Measurements from ENCODE around the gene PSPN. TPM values are rescaled to one million over a fixed set of nuclear protein-coding genes. Genes with fewer than 3 reads are reported as not detected.

PSPN gene
- total and polyA plus RNA-seq, 2 of the 13 experiments (the other 11 are each of a cell fraction or from before 2014, with no cell fraction given): 0.69 to 1.1 TPM

DNA sequence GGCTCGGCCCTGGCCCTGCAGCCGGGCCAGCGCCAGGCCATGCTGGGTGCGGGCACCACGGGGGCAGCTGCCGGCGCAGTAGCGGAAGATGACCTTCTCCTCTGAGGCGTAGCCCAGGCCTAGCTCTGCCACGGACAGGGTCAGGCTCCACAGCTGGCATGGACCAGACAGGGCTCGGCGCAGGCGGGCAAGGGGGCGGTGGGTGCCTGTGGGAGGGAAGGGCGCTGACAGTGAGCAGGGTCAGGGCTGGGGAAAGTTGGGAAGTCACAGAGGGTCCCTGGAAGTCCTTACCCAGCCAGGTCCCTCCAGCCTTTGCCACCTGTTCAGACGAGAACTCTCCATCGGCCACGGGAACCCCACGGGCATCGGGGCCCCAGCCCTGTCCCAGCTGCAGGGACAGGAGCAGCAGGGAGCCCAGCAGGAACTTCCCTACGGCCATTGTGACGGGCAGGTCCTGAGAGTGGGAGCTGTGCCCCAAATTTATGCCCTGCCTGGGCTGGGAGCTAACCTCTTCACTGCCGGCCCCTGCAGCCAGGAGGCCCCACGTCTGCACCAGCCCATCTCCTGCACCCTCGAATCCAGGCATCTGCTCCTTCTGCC, at the start of gene PSPN (continued):
- TF ChIP-seq KAT2B (IDR thresholded peaks at IDR 0.05; ENCODE audit: borderline replicate concordance, low read depth, low read length) (no peak), AGO2 (optimal IDR thresholded peaks at IDR 0.05; ENCODE audit: low read depth, low read length) (peak; percentile 52)

GRCh38 chr19:6424939-6425731, 49.4 kb upstream of the PSPN start:
- intact Hi-C loops (cut with micrococcal nuclease; ENCODE audit: unreplicated experiment): no loop called here
- ATAC-seq (peak; percentile 93), FAIRE-seq (peak; percentile 99), DNase-seq (ENCODE audit: low spot score) (peak; percentile 100)
- H3K27me3 ChIP-seq (ENCODE audit: control insufficient read depth in 1 of 2, insufficient read depth in 2 of 2, low read length in 2 of 2): no peaks in the 10 kb centered on the region; a peak in 1 of 5 replicates
- CTCF ChIA-PET (ENCODE audit: low intra/inter-chr PET ratio, low total read pairs): interaction anchor here (1.3 to 1.4 kb wide), 2 partner anchors 259 to 300 kb away, joined by 3 to 5 read pairs; no protein-coding TSS in a partner anchor
- H3K9me3 ChIP-seq (ENCODE audit: low read length): no peaks in the 10 kb centered on the region
- H3K4me2 ChIP-seq (ENCODE audit: low read depth, low read length): peak overlapping the region; percentile 43
- peak overlapping the region; percentile 30 for H2AFZ ChIP-seq (ENCODE audit: low read length)
- in situ Hi-C loops (cut with HindIII; ENCODE audit: extremely low pct_ligation_motif_present, low pct_unique_long_range_greater_than_20kb): no loop called here
- peaks cover 33% of the 10 kb centered on the region for H3K4me1 ChIP-seq (ENCODE audit: insufficient read depth, low read length)
- BruUV-seq (replicated peaks): no TSS peak
- WGBS (ENCODE audit: low lambda C conversion rate): 31% methylated on average over 35 of the region's 43 CpGs
- H3K4me3 ChIP-seq (replicated peaks in 1 of 3; ENCODE audit: insufficient read depth in 1 of 3, low read depth in 2 of 3, low read length in 3 of 3): peak overlapping the region in 1 of 3 experiments; percentile 18; a peak in 1 of 6 replicates
- POLR2A ChIA-PET: interaction anchor here (0.8 to 3.0 kb wide), 13 partner anchors 10 to 151 kb away, joined by 3 to 29 read pairs (median 5); partner anchors contain the start of genes ALKBH7, CLPP, GTF2F1 and SLC25A23
- peak overlapping the region; percentile 52 for H3K9ac ChIP-seq (ENCODE audit: insufficient read depth, low read depth, low read length)
- peaks cover 15 to 25% of the 10 kb centered on the region in 2 experiments for H3K36me3 ChIP-seq (replicated peaks in 1 of 2; ENCODE audit: control insufficient read depth in 1 of 2, insufficient read depth in 2 of 2, low read length in 2 of 2)
- H3K27ac ChIP-seq (ENCODE audit: extremely low read length, insufficient read depth, low read length): peak overlapping the region; percentile 62
- peaks cover 38% of the 10 kb centered on the region for H4K20me1 ChIP-seq (ENCODE audit: insufficient read depth, low read length)
- H3K79me2 ChIP-seq (ENCODE audit: insufficient read depth, low read length): peaks cover 40% of the 10 kb centered on the region
- no peak for TF ChIP-seq HDAC2 (CRISPR knock-in tag; IDR thresholded peaks at IDR 0.05)
- no peak; the same call in 1 of the 2 replicates for TF ChIP-seq ZNF619 (CRISPR knock-in tag; IDR thresholded peaks at IDR 0.05)
- no peak for TF ChIP-seq REXO4 (CRISPR knock-in tag; IDR thresholded peaks at IDR 0.05; ENCODE audit: borderline replicate concordance)
- TF ChIP-seq THYN1 (CRISPR knock-in tag; IDR thresholded peaks at IDR 0.05; ENCODE audit: borderline replicate concordance, low read depth): no peak
- TF ChIP-seq ZSCAN20 (CRISPR knock-in tag; IDR thresholded peaks at IDR 0.05; ENCODE audit: borderline replicate concordance): no peak
- TF ChIP-seq, protein P1, sequence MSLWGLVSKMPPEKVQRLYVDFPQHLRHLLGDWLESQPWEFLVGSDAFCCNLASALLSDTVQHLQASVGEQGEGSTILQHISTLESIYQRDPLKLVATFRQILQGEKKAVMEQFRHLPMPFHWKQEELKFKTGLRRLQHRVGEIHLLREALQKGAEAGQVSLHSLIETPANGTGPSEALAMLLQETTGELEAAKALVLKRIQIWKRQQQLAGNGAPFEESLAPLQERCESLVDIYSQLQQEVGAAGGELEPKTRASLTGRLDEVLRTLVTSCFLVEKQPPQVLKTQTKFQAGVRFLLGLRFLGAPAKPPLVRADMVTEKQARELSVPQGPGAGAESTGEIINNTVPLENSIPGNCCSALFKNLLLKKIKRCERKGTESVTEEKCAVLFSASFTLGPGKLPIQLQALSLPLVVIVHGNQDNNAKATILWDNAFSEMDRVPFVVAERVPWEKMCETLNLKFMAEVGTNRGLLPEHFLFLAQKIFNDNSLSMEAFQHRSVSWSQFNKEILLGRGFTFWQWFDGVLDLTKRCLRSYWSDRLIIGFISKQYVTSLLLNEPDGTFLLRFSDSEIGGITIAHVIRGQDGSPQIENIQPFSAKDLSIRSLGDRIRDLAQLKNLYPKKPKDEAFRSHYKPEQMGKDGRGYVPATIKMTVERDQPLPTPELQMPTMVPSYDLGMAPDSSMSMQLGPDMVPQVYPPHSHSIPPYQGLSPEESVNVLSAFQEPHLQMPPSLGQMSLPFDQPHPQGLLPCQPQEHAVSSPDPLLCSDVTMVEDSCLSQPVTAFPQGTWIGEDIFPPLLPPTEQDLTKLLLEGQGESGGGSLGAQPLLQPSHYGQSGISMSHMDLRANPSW (CRISPR knock-in tag; IDR thresholded peaks at IDR 0.05; ENCODE audit: borderline replicate concordance): no peak
- no peak for TF ChIP-seq BRCA1 (CRISPR knock-in tag; IDR thresholded peaks at IDR 0.05)
- TF ChIP-seq NR2F2 (IDR thresholded peaks at IDR 0.05; ENCODE audit: borderline replicate concordance, low read depth): no peak; the same call in 1 of the 2 replicates
- TF ChIP-seq, protein P2, sequence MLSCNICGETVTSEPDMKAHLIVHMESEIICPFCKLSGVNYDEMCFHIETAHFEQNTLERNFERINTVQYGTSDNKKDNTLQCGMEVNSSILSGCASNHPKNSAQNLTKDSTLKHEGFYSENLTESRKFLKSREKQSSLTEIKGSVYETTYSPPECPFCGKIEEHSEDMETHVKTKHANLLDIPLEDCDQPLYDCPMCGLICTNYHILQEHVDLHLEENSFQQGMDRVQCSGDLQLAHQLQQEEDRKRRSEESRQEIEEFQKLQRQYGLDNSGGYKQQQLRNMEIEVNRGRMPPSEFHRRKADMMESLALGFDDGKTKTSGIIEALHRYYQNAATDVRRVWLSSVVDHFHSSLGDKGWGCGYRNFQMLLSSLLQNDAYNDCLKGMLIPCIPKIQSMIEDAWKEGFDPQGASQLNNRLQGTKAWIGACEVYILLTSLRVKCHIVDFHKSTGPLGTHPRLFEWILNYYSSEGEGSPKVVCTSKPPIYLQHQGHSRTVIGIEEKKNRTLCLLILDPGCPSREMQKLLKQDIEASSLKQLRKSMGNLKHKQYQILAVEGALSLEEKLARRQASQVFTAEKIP (CRISPR knock-in tag; IDR thresholded peaks at IDR 0.05; ENCODE audit: borderline replicate concordance): no peak
- TF ChIP-seq NCOA5 (CRISPR knock-in tag; IDR thresholded peaks at IDR 0.05): no peak
- TF ChIP-seq SAP130 (CRISPR knock-in tag; IDR thresholded peaks at IDR 0.05; ENCODE audit: low read depth): peak; percentile 44
- peak; percentile 96 for TF ChIP-seq PBX2 (CRISPR knock-in tag; IDR thresholded peaks at IDR 0.05)
- 0 out of 2 replicates have a peak, but pooled peaks have one; percentile 40 for TF ChIP-seq RFXANK (CRISPR knock-in tag; IDR thresholded peaks at IDR 0.05)
- no peak for TF ChIP-seq KLF16 (CRISPR knock-in tag; IDR thresholded peaks at IDR 0.05)

Measured in HepG2 (cell line).